GM18870 (cell line): ENCODE results near the gene HSD17B10.
"Not testable (repeated sequence)": the region's sequence is repeated elsewhere in the genome, so short reads cannot be mapped to it uniquely, and the experiment has no call there.

Source experiments
- ATAC-seq: cut with Tn5 transposase; IDR thresholded peaks from one replicate; pipeline ENCODE4 v1.9.1; 2021; ENCODE audit warnings: moderate library complexity; ENCODE audit not compliant: unreplicated experiment

The HSD17B10 gene

GRCh38 chrX:53438174-53438831 lies 4.1 kb upstream of the HSD17B10 start:
- ATAC-seq = no peak

- ATAC-seq = no peak
These were observed 3.0 kb upstream of the HSD17B10 start for GRCh38 chrX:53437206-53437605.

GRCh38 chrX:53435997-53436396 lies 1.8 kb upstream of the HSD17B10 start:
- ATAC-seq = peak; percentile 70

- no peak for ATAC-seq
These were observed 3.9 kb downstream of the HSD17B10 start for GRCh38 chrX:53430231-53430630.

GRCh38 chrX:53429755-53430154 lies 4.4 kb downstream of the HSD17B10 start:
- ATAC-seq = no peak

GRCh38 chrX:53422861-53423306 lies 11.3 kb downstream of the HSD17B10 start, which contains the start of gene RIBC1:
RIBC1 (plus strand) TSS chrX:53422873; CDS start chrX:53426277, 3,404 bp downstream.
- no peak for ATAC-seq

- ATAC-seq = peak; percentile 95
These were observed 11.9 kb downstream of the HSD17B10 start, which contains the start of gene SMC1A for GRCh38 chrX:53422086-53422860. SMC1A (minus strand) TSS chrX:53422654; CDS start chrX:53422600, 54 bp downstream.

GRCh38 chrX:53421772-53422085 lies 12.4 kb downstream of the HSD17B10 start:
- ATAC-seq = peak; percentile 2

- no peak for ATAC-seq
These were observed 13.0 kb downstream of the HSD17B10 start for GRCh38 chrX:53421125-53421524.

GRCh38 chrX:53420351-53420750 lies 13.8 kb downstream of the HSD17B10 start:
- ATAC-seq = not testable (repeated sequence)

GRCh38 chrX:53412446-53412845 lies 21.7 kb downstream of the HSD17B10 start:
- no peak for ATAC-seq

GRCh38 chrX:53403535-53403934 lies 30.6 kb downstream of the HSD17B10 start:
- no peak for ATAC-seq

GRCh38 chrX:53398216-53398615 lies 36.0 kb downstream of the HSD17B10 start:
- no peak for ATAC-seq

GRCh38 chrX:53395605-53396298 lies 38.4 kb downstream of the HSD17B10 start:
- ATAC-seq = no peak

- ATAC-seq = no peak
These were observed 50.6 kb downstream of the HSD17B10 start for GRCh38 chrX:53383376-53384076.
